ENCODE results near the gene CCDC102A.

DNA sequence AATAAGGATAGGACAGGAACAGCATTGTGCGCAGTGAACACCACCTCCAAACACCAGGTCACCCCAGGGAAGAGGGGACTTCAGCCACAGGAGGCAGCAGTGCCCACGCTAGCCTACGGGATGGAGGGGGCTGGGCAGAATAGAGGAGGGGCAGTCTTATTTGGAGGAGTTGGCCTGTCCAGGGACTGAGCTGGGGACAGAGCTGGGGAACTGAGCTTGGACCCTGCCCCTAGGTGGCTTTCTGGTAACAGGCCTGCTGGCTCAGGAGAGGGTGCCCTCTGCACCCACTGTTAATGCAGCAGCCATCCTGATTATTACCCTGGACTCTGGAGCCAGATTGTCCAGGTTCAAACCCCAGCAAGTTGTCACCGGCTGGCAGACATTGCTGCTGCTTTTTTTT is 9.3 kb downstream of the CCDC102A start:
- TF ChIP-seq POLR2AphosphoS5 (IDR thresholded peaks at IDR 0.05) (no peak), POLR2A (IDR thresholded peaks at IDR 0.05) (no peak), EP300 (IDR thresholded peaks at IDR 0.05; ENCODE audit: low read depth) (no peak)
- TF ChIP-seq, protein P1, sequence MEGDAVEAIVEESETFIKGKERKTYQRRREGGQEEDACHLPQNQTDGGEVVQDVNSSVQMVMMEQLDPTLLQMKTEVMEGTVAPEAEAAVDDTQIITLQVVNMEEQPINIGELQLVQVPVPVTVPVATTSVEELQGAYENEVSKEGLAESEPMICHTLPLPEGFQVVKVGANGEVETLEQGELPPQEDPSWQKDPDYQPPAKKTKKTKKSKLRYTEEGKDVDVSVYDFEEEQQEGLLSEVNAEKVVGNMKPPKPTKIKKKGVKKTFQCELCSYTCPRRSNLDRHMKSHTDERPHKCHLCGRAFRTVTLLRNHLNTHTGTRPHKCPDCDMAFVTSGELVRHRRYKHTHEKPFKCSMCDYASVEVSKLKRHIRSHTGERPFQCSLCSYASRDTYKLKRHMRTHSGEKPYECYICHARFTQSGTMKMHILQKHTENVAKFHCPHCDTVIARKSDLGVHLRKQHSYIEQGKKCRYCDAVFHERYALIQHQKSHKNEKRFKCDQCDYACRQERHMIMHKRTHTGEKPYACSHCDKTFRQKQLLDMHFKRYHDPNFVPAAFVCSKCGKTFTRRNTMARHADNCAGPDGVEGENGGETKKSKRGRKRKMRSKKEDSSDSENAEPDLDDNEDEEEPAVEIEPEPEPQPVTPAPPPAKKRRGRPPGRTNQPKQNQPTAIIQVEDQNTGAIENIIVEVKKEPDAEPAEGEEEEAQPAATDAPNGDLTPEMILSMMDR (IDR thresholded peaks at IDR 0.05): no peak
